ENCODE data around the gene DVL2.

DNA sequence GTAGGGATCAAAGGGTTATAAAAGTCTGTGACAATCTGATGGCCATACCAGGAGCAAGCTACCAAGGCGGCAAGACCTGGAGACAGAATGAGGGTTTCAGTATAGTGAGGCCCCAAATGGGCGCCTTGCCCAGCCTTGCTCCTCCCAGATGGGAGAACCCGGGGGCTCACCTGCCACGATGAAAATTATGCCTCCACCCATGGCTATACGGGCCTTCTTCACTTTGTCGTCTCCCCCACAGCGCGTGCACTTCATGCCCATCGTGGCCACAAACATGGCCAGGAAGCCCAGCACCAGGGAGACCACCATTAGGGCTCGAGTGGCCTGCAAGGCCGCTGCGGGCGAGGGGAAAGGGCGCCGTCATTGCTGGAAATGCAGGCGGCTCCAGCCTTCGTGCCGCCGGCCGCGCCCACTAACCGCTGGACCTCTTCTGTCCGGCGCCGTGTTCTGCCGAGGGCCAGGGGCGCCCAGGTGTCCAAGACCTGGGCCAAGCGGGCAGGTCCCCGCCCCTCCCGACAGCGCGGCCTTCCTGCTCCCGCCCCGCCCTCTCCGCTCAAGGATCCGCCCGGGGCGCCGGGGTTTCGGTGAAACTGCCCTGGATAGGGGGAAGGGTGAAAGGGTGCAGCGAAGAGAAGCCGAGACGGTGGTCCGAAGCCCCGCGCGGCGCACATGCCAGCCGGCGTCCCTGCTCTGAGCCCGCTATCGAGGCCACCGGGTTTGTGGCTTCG, 26.5 kb upstream of the DVL2 start:
- TF ChIP-seq GATA3 (IDR thresholded peaks at IDR 0.05; ENCODE audit: low read depth, low read length) (no peak), GATA2 (IDR thresholded peaks at IDR 0.05; ENCODE audit: low read depth, low read length) (no peak)
